KOPT-K1 (cell line): ENCODE results near the gene CMTM8.
"Not testable (repeated sequence)": the region's sequence is repeated elsewhere in the genome, so short reads cannot be mapped to it uniquely, and the experiment has no call there.

Experiments
- H3K27ac ChIP-seq: fragments of 200-600 bp; sonication (generic); 2 replicates; pipeline ENCODE4 v1.5.1; 2016; ENCODE audit warnings: antibody characterized with exemption, mild to moderate bottlenecking, low read depth, low read length; ENCODE audit not compliant: poor library complexity, severe bottlenecking
- H3K36me3 ChIP-seq: fragments of 200-600 bp; sonication (generic); 2 replicates; pipeline ENCODE4 v1.5.1; 2017; ENCODE audit warnings: antibody characterized with exemption, mild to moderate bottlenecking, low read length, moderate library complexity; ENCODE audit not compliant: insufficient read depth
- H3K9me3 ChIP-seq: fragments of 200-600 bp; sonication (generic); 2 replicates; pipeline ENCODE4 v1.5.1; 2017; ENCODE audit warnings: antibody characterized with exemption, low read length, mild to moderate bottlenecking; ENCODE audit not compliant: insufficient read depth, poor library complexity, severe bottlenecking

CMTM8 gene

GRCh38 chr3:32376115-32376514 is 137.6 kb downstream of the CMTM8 start:
- no peaks in the 10 kb centered on the region for H3K36me3 ChIP-seq

GRCh38 chr3:32379831-32380500 is 141.5 kb downstream of the CMTM8 start:
- Histone ChIP-seq H3K36me3 (no peaks in the 10 kb centered on the region), H3K9me3 (no peaks in the 10 kb centered on the region), H3K27ac (no peak overlapping the region)

More at GRCh38 chr3:32376115-32376514, 137.6 kb downstream of the CMTM8 start:
- H3K27ac ChIP-seq, result no peak overlapping the region
- no peaks in the 10 kb centered on the region for H3K9me3 ChIP-seq

- H3K9me3 ChIP-seq, result no peaks in the 10 kb centered on the region
These were observed 143.4 kb downstream of the CMTM8 start for GRCh38 chr3:32381922-32382321.

GRCh38 chr3:32383136-32383711 is 144.7 kb downstream of the CMTM8 start:
- no peak overlapping the region for H3K27ac ChIP-seq

More at GRCh38 chr3:32381922-32382321, 143.4 kb downstream of the CMTM8 start:
- Histone ChIP-seq H3K27ac (no peak overlapping the region), H3K36me3 (no peaks in the 10 kb centered on the region)

GRCh38 chr3:32384938-32385337 is 146.5 kb downstream of the CMTM8 start:
- Histone ChIP-seq H3K9me3 (no peaks in the 10 kb centered on the region), H3K27ac (no peak overlapping the region), H3K36me3 (no peaks in the 10 kb centered on the region)

More at GRCh38 chr3:32383136-32383711, 144.7 kb downstream of the CMTM8 start:
- H3K9me3 ChIP-seq, result no peaks in the 10 kb centered on the region
- H3K36me3 ChIP-seq, result no peaks in the 10 kb centered on the region

- H3K27ac ChIP-seq, result no peak overlapping the region
- no peaks in the 10 kb centered on the region for H3K36me3 ChIP-seq
- no peaks in the 10 kb centered on the region for H3K9me3 ChIP-seq
These were observed 149.0 kb downstream of the CMTM8 start for GRCh38 chr3:32387512-32387911.

- H3K9me3 ChIP-seq, H3K27ac ChIP-seq, H3K36me3 ChIP-seq: not testable (repeated sequence)
These were observed 151.1 kb downstream of the CMTM8 start for GRCh38 chr3:32389577-32389976.

- H3K9me3 ChIP-seq, result no peaks in the 10 kb centered on the region
- H3K27ac ChIP-seq, result no peak within 1 kb of the TSS
- no peaks in the 10 kb centered on the region for H3K36me3 ChIP-seq
These were observed 153.4 kb downstream of the CMTM8 start, which contains the start of gene CMTM7 for GRCh38 chr3:32391643-32392535. TSS of gene CMTM7 (plus strand) at chr3:32391853. CDS start at chr3:32391907, 54 bp downstream.

GRCh38 chr3:32392536-32393302 is 154.2 kb downstream of the CMTM8 start:
- no peaks in the 10 kb centered on the region for H3K36me3 ChIP-seq
- no peak overlapping the region for H3K27ac ChIP-seq
- no peaks in the 10 kb centered on the region for H3K9me3 ChIP-seq

GRCh38 chr3:32395496-32395895 is 157.0 kb downstream of the CMTM8 start:
- H3K36me3 ChIP-seq, result no peaks in the 10 kb centered on the region
- no peak overlapping the region for H3K27ac ChIP-seq
- no peaks in the 10 kb centered on the region for H3K9me3 ChIP-seq

- Histone ChIP-seq H3K9me3 (no peaks in the 10 kb centered on the region), H3K36me3 (no peaks in the 10 kb centered on the region), H3K27ac (no peak overlapping the region)
These were observed 159.5 kb downstream of the CMTM8 start for GRCh38 chr3:32397941-32398340.

- H3K36me3 ChIP-seq, result no peaks in the 10 kb centered on the region
- H3K27ac ChIP-seq, result no peak overlapping the region
- no peaks in the 10 kb centered on the region for H3K9me3 ChIP-seq
These were observed 160.1 kb downstream of the CMTM8 start for GRCh38 chr3:32398531-32398930.

- Histone ChIP-seq H3K36me3 (no peaks in the 10 kb centered on the region), H3K27ac (no peak overlapping the region), H3K9me3 (no peaks in the 10 kb centered on the region)
These were observed 160.6 kb downstream of the CMTM8 start for GRCh38 chr3:32399030-32399620.

GRCh38 chr3:32401126-32401525 is 162.6 kb downstream of the CMTM8 start:
- no peaks in the 10 kb centered on the region for H3K36me3 ChIP-seq
- no peaks in the 10 kb centered on the region for H3K9me3 ChIP-seq
- no peak overlapping the region for H3K27ac ChIP-seq
